ENCODE results near the gene TBRG1. TPM values are rescaled to one million over a fixed set of nuclear protein-coding genes. Genes with fewer than 3 reads are reported as not detected.

TBRG1 gene
- total RNA-seq, 1 experiment from 2014 or later, result 20.6 TPM

- Histone ChIP-seq H3K27ac (ENCODE audit: low read length) (no peak overlapping the region), H4K20me1 (ENCODE audit: low read length) (no peaks in the 10 kb centered on the region), H3K9me2 (replicated peaks; ENCODE audit: low read length) (no peaks in the 10 kb centered on the region), H3K4me1 (ENCODE audit: insufficient read depth, low read length) (no peaks in the 10 kb centered on the region), H3K27me3 (ENCODE audit: low read length) (no peaks in the 10 kb centered on the region), H2AFZ (ENCODE audit: low read length) (no peak overlapping the region), H3K9me3 (ENCODE audit: low read length) (no peaks in the 10 kb centered on the region), H3K79me2 (ENCODE audit: low read length) (no peaks in the 10 kb centered on the region), H3K4me2 (ENCODE audit: low read length) (no peak overlapping the region), H3K4me3 (ENCODE audit: low read length) (no peak overlapping the region), H3F3A (ENCODE audit: low read length, unreplicated experiment) (no peaks in the 10 kb centered on the region), H3K9ac (ENCODE audit: low read length) (no peak overlapping the region), H3K36me3 (ENCODE audit: low read depth, low read length) (peaks cover 4% of the 10 kb centered on the region; the same call in 1 of the 2 replicates)
- CTCF ChIA-PET, result no interaction called here
- ATAC-seq (no peak), DNase-seq (no peak)
- BruUV-seq (replicated peaks), result no TSS peak
- POLR2A ChIA-PET (ENCODE audit: unreplicated experiment), result no interaction called here
- TF ChIP-seq EZH2phosphoT487 (IDR thresholded peaks at IDR 0.05; ENCODE audit: borderline replicate concordance, low read length) (no peak), EZH2 (IDR thresholded peaks at IDR 0.05; ENCODE audit: low read length, unreplicated experiment) (no peak), CTCF (conservative IDR thresholded peaks at IDR 0.05; ENCODE audit: low read depth, low read length) (no peak)
- intact Hi-C loops (cut with micrococcal nuclease), result no loop called here
Observed at GRCh38 chr11:124662106-124662505, 39.4 kb downstream of the TBRG1 start.

- ChIA-PET CTCF (no interaction called here), POLR2A (ENCODE audit: unreplicated experiment) (no interaction called here)
- Histone ChIP-seq H3K27me3 (ENCODE audit: low read length) (no peaks in the 10 kb centered on the region), H3K4me2 (ENCODE audit: low read length) (no peak overlapping the region), H2AFZ (ENCODE audit: low read length) (no peak overlapping the region), H3K36me3 (ENCODE audit: low read depth, low read length) (peaks cover 4% of the 10 kb centered on the region; the same call in 1 of the 2 replicates), H3K9me3 (ENCODE audit: low read length) (no peaks in the 10 kb centered on the region), H4K20me1 (ENCODE audit: low read length) (no peaks in the 10 kb centered on the region), H3K9ac (ENCODE audit: low read length) (no peak overlapping the region), H3K79me2 (ENCODE audit: low read length) (no peaks in the 10 kb centered on the region), H3K27ac (ENCODE audit: low read length) (no peak overlapping the region), H3K9me2 (replicated peaks; ENCODE audit: low read length) (no peaks in the 10 kb centered on the region), H3F3A (ENCODE audit: low read length, unreplicated experiment) (no peaks in the 10 kb centered on the region), H3K4me1 (ENCODE audit: insufficient read depth, low read length) (no peaks in the 10 kb centered on the region), H3K4me3 (ENCODE audit: low read length) (no peak overlapping the region)
- BruUV-seq (replicated peaks), result no TSS peak
- TF ChIP-seq EZH2 (IDR thresholded peaks at IDR 0.05; ENCODE audit: low read length, unreplicated experiment) (no peak), EZH2phosphoT487 (IDR thresholded peaks at IDR 0.05; ENCODE audit: borderline replicate concordance, low read length) (no peak), CTCF (conservative IDR thresholded peaks at IDR 0.05; ENCODE audit: low read depth, low read length) (no peak)
- intact Hi-C loops (cut with micrococcal nuclease), result no loop called here
- DNase-seq, result no peak
- no peak for ATAC-seq
Observed at GRCh38 chr11:124663861-124664260, 41.2 kb downstream of the TBRG1 start.

DNA sequence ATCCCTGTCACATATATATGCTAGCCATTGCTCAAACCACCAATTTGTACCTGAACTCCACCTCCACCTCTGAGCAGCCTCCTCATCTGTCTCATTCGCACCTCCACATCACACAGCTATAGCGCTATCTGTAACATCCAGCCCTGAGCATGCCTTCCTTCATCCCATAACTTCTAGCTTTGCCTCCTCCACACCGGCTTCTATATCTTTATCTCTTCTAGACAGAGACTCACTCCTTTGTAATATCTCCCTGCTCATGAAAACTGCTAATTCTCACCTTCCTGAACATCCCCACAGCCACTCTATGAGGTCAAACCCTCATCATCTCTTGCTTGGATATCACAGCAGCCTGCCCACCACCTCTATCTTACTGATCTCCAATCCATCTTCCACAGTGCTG lies 44.9 kb downstream of the TBRG1 start:
- Histone ChIP-seq H3K4me1 (ENCODE audit: insufficient read depth, low read length) (peaks cover 2% of the 10 kb centered on the region), H3K9ac (ENCODE audit: low read length) (no peak overlapping the region), H3K27ac (ENCODE audit: low read length) (no peak overlapping the region), H3K4me2 (ENCODE audit: low read length) (no peak overlapping the region), H2AFZ (ENCODE audit: low read length) (no peak overlapping the region), H3K36me3 (ENCODE audit: low read depth, low read length) (no peaks in the 10 kb centered on the region), H3K27me3 (ENCODE audit: low read length) (no peaks in the 10 kb centered on the region), H3K4me3 (ENCODE audit: low read length) (no peak overlapping the region), H3K9me2 (replicated peaks; ENCODE audit: low read length) (no peaks in the 10 kb centered on the region), H3F3A (ENCODE audit: low read length, unreplicated experiment) (no peaks in the 10 kb centered on the region), H4K20me1 (ENCODE audit: low read length) (no peaks in the 10 kb centered on the region), H3K9me3 (ENCODE audit: low read length) (no peaks in the 10 kb centered on the region), H3K79me2 (ENCODE audit: low read length) (peaks cover 2% of the 10 kb centered on the region)
- DNase-seq, result no peak
- intact Hi-C loops (cut with micrococcal nuclease), result no loop called here
- ATAC-seq, result no peak
- TF ChIP-seq CTCF (conservative IDR thresholded peaks at IDR 0.05; ENCODE audit: low read depth, low read length) (no peak), EZH2 (IDR thresholded peaks at IDR 0.05; ENCODE audit: low read length, unreplicated experiment) (no peak), EZH2phosphoT487 (IDR thresholded peaks at IDR 0.05; ENCODE audit: borderline replicate concordance, low read length) (no peak)
- ChIA-PET CTCF (no interaction called here), POLR2A (ENCODE audit: unreplicated experiment) (no interaction called here)
- BruUV-seq (replicated peaks), result no TSS peak
